GM23338 (cell line): ENCODE measurements around the gene BAG5. TPM values are rescaled to one million over a fixed set of nuclear protein-coding genes. Genes with fewer than 3 reads are reported as not detected.

Experiments
- ATAC-seq: fragments of 200-7000 bp; cut with Tn5 transposase; 3 replicates; pipeline ENCODE4 v1.9.1; 2020
- DNase-seq: peaks from one replicate; pipeline ENCODE4 v3.0.0-alpha.2; 2015; ENCODE audit warnings: low spot score
- H2AFZ ChIP-seq: fragments of 200-600 bp; sonication (generic); 2 replicates; pipeline ENCODE4 v1.8.0; 2016; ENCODE audit warnings: antibody characterized with exemption, mild to moderate bottlenecking, moderate library complexity
- H3F3A ChIP-seq: fragments of 200-600 bp; sonication (generic); replicated peaks from 2 replicates; pipeline ENCODE4 v1.8.0; 2017; ENCODE audit warnings: antibody characterized with exemption, mixed run types, low read depth
- H3K27ac ChIP-seq: fragments of 200-600 bp; sonication (generic); 2 replicates; pipeline ENCODE4 v1.6.1; 2016; ENCODE audit warnings: low read depth
- H3K27me3 ChIP-seq: fragments of 200-600 bp; sonication (generic); 2 replicates; pipeline ENCODE4 v1.8.0; 2016; ENCODE audit warnings: mild to moderate bottlenecking, mixed run types, moderate library complexity; ENCODE audit not compliant: insufficient read depth
- H3K36me3 ChIP-seq: fragments of 200-600 bp; sonication (generic); 2 replicates; pipeline ENCODE4 v1.8.0; 2016; ENCODE audit warnings: mild to moderate bottlenecking; ENCODE audit not compliant: insufficient read depth
- H3K4me1 ChIP-seq: fragments of 200-600 bp; sonication (generic); 2 replicates; pipeline ENCODE4 v1.8.0; 2016; ENCODE audit warnings: mild to moderate bottlenecking, moderate library complexity; ENCODE audit not compliant: insufficient read depth
- H3K4me2 ChIP-seq: fragments of 200-600 bp; sonication (generic); 2 replicates; pipeline ENCODE4 v1.7.1; 2017; ENCODE audit warnings: mixed run types
- H3K4me3 ChIP-seq: fragments of 200-600 bp; sonication (generic); 2 replicates; pipeline ENCODE4 v1.6.1; 2016; ENCODE audit warnings: mixed run types
- H3K79me2 ChIP-seq: fragments of 200-600 bp; sonication (generic); replicated peaks from 2 replicates; pipeline ENCODE4 v1.8.0; 2017; ENCODE audit warnings: mild to moderate bottlenecking; ENCODE audit not compliant: insufficient read depth
- H3K9me2 ChIP-seq: fragments of 200-600 bp; sonication (generic); 2 replicates; pipeline ENCODE4 v1.8.0; 2017; ENCODE audit not compliant: insufficient read depth
- H4K20me1 ChIP-seq: fragments of 200-600 bp; sonication (generic); replicated peaks from 2 replicates; pipeline ENCODE4 v1.8.0; 2017; ENCODE audit warnings: mild to moderate bottlenecking; ENCODE audit not compliant: insufficient read depth
- H3K27ac Mint-ChIP-seq: 2 replicates; pipeline ENCODE4 v1.8.0; 2020; ENCODE audit warnings: inconsistent platforms, mild to moderate bottlenecking, moderate library complexity, mixed read lengths
- H3K27me3 Mint-ChIP-seq: 3 replicates; pipeline ENCODE4 v1.8.0; 2022; ENCODE audit warnings: low read depth, mild to moderate bottlenecking, moderate library complexity, mixed read lengths, inconsistent platforms; ENCODE audit not compliant: insufficient read depth, poor library complexity
- H3K36me3 Mint-ChIP-seq: 3 replicates; pipeline ENCODE4 v1.8.0; 2021; ENCODE audit warnings: low read depth, mild to moderate bottlenecking, inconsistent platforms, moderate library complexity, mixed read lengths
- H3K4me1 Mint-ChIP-seq: 3 replicates; pipeline ENCODE4 v1.8.0; 2020; ENCODE audit warnings: mild to moderate bottlenecking, inconsistent platforms, mixed read lengths
- H3K4me3 Mint-ChIP-seq: 3 replicates; pipeline ENCODE4 v1.8.0; 2021; ENCODE audit warnings: moderate library complexity, mild to moderate bottlenecking, inconsistent platforms, mixed read lengths
- H3K9me3 Mint-ChIP-seq: 3 replicates; pipeline ENCODE4 v1.8.0; 2020; ENCODE audit warnings: moderate library complexity, mild to moderate bottlenecking, inconsistent platforms, mixed read lengths
- CTCF ChIP-seq, 2 experiments: fragments of 200-600 bp in 1 of 2; sonication (generic) in 1 of 2; conservative IDR thresholded peaks; 2 replicates each; pipeline versions ENCODE4 v1.5.1 to v1.6.1; 2016 to 2017; ENCODE audit warnings: antibody characterized with exemption in 2 of 2, low read depth in 2 of 2, mild to moderate bottlenecking in 2 of 2, moderate library complexity in 1 of 2
- ETS1 ChIP-seq: IDR thresholded peaks from 2 replicates; pipeline ENCODE4 v1.6.1; 2016; ENCODE audit warnings: antibody characterized with exemption
- JUNB ChIP-seq: IDR thresholded peaks from one replicate; pipeline ENCODE4 v1.6.1; 2016; ENCODE audit warnings: antibody characterized with exemption; ENCODE audit not compliant: unreplicated experiment
- POLR2AphosphoS5 ChIP-seq: IDR thresholded peaks from 2 replicates; pipeline ENCODE4 v1.6.1; 2016; ENCODE audit warnings: antibody characterized with exemption, low read depth
- STAT1 ChIP-seq: IDR thresholded peaks from one replicate; pipeline ENCODE4 v1.6.1; 2016; ENCODE audit warnings: antibody characterized with exemption; ENCODE audit not compliant: unreplicated experiment
- ZNF114 ChIP-seq: fragments of 250-450 bp; sonication (Bioruptor Pico); IDR thresholded peaks from 2 replicates; pipeline ENCODE4 v1.5.0; 2020; ENCODE audit warnings: mild to moderate bottlenecking, moderate library complexity
- polyA plus RNA-seq: library from polyadenylated mRNA; unstranded; fragments of >200 nt; fragmentation: Nextera tagmentation; extraction: Ambion mirVana; gene quantifications from 2 replicates; pipeline ENCODE4 v1.2.1, GENCODE V29; 2016
- total RNA-seq: library from RNA; depleted of rRNA; stranded (reverse); fragments of >200 nt; shearing (Covaris generic); gene quantifications from 2 replicates; pipeline ENCODE4 v1.2.3, GENCODE V29; 2014

The BAG5 gene
- total and polyA plus RNA-seq, 2 experiments from 2014 or later, result 21.1 to 29.2 TPM

- TF ChIP-seq JUNB (no peak), ZNF114 (CRISPR knock-in tag) (no peak), ETS1 (no peak)
Observed at GRCh38 chr14:103551338-103551762, 11.1 kb downstream of the BAG5 start (continued).

- TF ChIP-seq ZNF114 (CRISPR knock-in tag) (no peak), STAT1 (no peak), CTCF (conservative IDR thresholded peaks at IDR 0.05; ENCODE audit: low read depth in 2 of 2) (no peak)
- Mint-ChIP-seq H3K9me3 (no peaks in the 10 kb centered on the region), H3K4me1 (peaks cover 5% of the 10 kb centered on the region; the same call in 1 of the 3 replicates), H3K27ac (no peak overlapping the region), H3K27me3 (peaks cover 6% of the 10 kb centered on the region), H3K36me3 (no peaks in the 10 kb centered on the region; the same call in 2 of the 3 replicates), H3K4me3 (no peak overlapping the region)
- Histone ChIP-seq H3K9me2 (no peaks in the 10 kb centered on the region), H3K4me1 (no peaks in the 10 kb centered on the region), H3K4me2 (no peak overlapping the region), H3K4me3 (no peak overlapping the region), H3K27me3 (no peaks in the 10 kb centered on the region), H2AFZ (no peak overlapping the region), H3K36me3 (no peaks in the 10 kb centered on the region), H3K79me2 (no peaks in the 10 kb centered on the region), H3K27ac (no peak overlapping the region), H4K20me1 (no peaks in the 10 kb centered on the region), H3F3A (no peaks in the 10 kb centered on the region)
- DNase-seq, result no peak
- no peak for ATAC-seq
Observed at GRCh38 chr14:103550451-103551337, 11.8 kb downstream of the BAG5 start.

GRCh38 chr14:103549361-103550311, 12.8 kb downstream of the BAG5 start:
- Mint-ChIP-seq H3K27ac (no peak overlapping the region), H3K4me3 (no peak overlapping the region), H3K4me1 (peaks cover 5% of the 10 kb centered on the region; the same call in 1 of the 3 replicates), H3K27me3 (peaks cover 8% of the 10 kb centered on the region), H3K36me3 (no peaks in the 10 kb centered on the region; the same call in 2 of the 3 replicates), H3K9me3 (no peaks in the 10 kb centered on the region)
- TF ChIP-seq POLR2AphosphoS5 (no peak), CTCF (conservative IDR thresholded peaks at IDR 0.05; ENCODE audit: low read depth in 2 of 2) (peak in 1 of 2 experiments; percentile 33; a peak in 2 of 4 replicates), STAT1 (no peak), ETS1 (no peak)
- Histone ChIP-seq H3K27me3 (no peaks in the 10 kb centered on the region), H3K9me2 (no peaks in the 10 kb centered on the region), H3K4me1 (no peaks in the 10 kb centered on the region), H3K4me3 (no peak overlapping the region), H3K4me2 (no peak overlapping the region), H3K27ac (no peak overlapping the region), H4K20me1 (no peaks in the 10 kb centered on the region), H2AFZ (no peak overlapping the region), H3K36me3 (no peaks in the 10 kb centered on the region), H3K79me2 (no peaks in the 10 kb centered on the region), H3F3A (no peaks in the 10 kb centered on the region)
- DNase-seq (no peak), ATAC-seq (peak; percentile 10)
